SH-SY5Y (cell line): ENCODE results near the gene ZNF469.

Source experiments
- GATA2 ChIP-seq: IDR thresholded peaks from 2 replicates; pipeline ENCODE4 v1.6.1; 2011; ENCODE audit warnings: mild to moderate bottlenecking, low read depth, low read length
- GATA3 ChIP-seq: IDR thresholded peaks from 2 replicates; pipeline ENCODE4 v1.6.1; 2011; ENCODE audit warnings: low read depth, mild to moderate bottlenecking, low read length, moderate library complexity

The ZNF469 gene

GRCh38 chr16:88408561-88409142 is 25.9 kb downstream of the ZNF469 start:
- TF ChIP-seq GATA2 (no peak), GATA3 (no peak)

DNA sequence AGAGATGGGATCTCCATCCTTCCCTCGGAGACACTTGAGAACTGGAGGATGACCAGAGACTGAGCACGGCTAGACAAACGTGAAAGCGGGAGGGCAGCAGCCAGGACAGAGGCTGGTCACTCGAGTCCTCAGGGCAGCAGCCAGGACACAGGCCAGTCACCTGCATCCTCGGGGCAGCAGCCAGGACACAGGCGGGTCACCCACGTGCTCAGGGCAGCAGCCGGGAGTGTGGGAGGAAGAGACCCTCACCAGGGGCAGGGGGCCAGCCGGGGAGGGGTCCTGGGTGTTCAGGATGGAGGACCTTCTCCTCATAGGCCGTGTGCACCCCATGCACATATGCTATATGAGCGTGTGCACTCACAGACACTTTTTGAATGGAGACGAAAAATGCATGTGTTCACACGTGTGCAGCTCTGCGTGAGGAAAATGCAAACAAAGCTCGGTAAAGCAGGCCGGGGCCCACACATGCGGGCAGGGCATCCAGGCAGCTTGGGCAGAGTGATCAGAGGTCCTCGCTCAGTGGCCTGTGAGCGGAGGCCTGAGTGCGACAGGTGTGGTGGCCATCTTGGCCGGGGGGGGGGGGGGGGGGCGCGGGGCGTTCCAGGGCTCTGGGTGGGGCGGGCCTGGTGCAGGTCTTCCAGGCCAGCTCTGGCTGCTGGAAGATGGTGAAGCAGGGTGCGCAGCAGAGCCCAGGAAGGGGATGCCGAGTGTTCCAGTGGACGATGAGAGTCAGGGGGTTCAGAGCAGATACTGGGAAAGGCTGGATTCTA is 26.7 kb downstream of the ZNF469 start:
- TF ChIP-seq GATA2 (no peak), GATA3 (no peak)

- TF ChIP-seq GATA3 (no peak), GATA2 (no peak)
These were observed 29.3 kb downstream of the ZNF469 start for GRCh38 chr16:88411951-88412576.

- no peak for TF ChIP-seq GATA2
- no peak for TF ChIP-seq GATA3
These were observed 30.0 kb downstream of the ZNF469 start for GRCh38 chr16:88412766-88413165.

GRCh38 chr16:88413231-88413630 is 30.5 kb downstream of the ZNF469 start:
- TF ChIP-seq GATA3, result no peak
- TF ChIP-seq GATA2, result no peak

DNA sequence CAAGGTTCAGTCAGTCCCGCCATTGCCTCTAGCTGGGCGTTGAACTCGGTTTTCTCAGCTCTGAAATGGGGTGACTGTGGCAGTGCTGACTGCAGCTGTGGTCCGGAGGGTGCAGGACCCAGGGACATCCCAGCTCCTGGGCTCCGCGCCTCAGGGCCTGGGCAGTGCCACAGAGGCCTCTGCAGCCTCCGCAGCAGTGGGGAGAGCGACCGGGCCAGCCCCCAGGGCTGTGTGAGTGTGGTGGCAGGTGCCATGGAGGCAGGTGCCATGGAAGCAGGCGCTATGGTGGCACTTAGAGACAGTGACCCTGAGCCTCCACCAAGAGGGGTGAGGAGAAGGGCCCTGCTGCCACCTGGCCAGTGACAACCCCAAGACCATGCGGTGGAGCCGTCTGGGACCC is 30.9 kb downstream of the ZNF469 start:
- TF ChIP-seq GATA2 (no peak), GATA3 (no peak)

- TF ChIP-seq GATA2, result no peak
- TF ChIP-seq GATA3, result no peak
These were observed 32.0 kb downstream of the ZNF469 start for GRCh38 chr16:88414521-88415380.

DNA sequence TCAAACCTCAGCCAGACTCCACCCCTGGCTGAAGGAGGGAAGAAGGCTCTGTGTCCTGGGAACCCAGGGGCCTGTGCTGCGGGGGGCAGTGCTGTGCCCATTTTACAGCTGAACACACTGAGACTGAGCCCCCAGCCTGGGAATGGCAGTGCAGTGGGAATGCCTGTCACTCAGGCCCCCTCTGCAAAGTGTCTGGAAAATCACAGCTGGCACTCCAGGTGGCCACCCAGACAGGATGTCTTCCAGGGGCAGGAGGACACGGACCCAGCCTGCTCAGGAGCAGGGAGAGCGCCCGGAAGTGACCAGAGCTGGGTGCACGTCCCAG is 32.6 kb downstream of the ZNF469 start:
- TF ChIP-seq GATA2 (no peak), GATA3 (no peak)

GRCh38 chr16:88415713-88416323 is 33.1 kb downstream of the ZNF469 start:
- TF ChIP-seq GATA2, result no peak
- no peak for TF ChIP-seq GATA3

DNA sequence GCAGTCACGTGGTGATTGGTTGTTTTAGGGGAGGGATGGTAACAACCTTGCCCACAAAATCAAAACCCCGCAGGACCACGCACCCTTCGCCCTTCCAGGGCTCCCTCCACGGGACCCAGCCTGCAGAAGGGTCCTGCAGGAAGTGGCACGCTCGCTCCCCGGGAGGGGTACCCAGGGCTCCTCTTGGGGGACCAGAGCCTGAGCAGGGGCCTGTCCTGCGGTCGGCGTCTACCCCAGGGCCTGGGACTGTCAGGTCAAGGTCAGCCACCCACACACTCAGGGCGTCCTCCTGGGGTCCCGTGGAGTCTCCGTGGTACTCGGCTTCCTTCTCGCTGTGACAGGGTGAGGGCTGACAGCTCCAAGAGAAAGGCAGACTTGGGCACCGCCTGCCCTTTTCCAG is 33.9 kb downstream of the ZNF469 start:
- no peak for TF ChIP-seq GATA2
- no peak for TF ChIP-seq GATA3

GRCh38 chr16:88417684-88418476 is 35.1 kb downstream of the ZNF469 start:
- TF ChIP-seq GATA2, result no peak
- TF ChIP-seq GATA3, result no peak

DNA sequence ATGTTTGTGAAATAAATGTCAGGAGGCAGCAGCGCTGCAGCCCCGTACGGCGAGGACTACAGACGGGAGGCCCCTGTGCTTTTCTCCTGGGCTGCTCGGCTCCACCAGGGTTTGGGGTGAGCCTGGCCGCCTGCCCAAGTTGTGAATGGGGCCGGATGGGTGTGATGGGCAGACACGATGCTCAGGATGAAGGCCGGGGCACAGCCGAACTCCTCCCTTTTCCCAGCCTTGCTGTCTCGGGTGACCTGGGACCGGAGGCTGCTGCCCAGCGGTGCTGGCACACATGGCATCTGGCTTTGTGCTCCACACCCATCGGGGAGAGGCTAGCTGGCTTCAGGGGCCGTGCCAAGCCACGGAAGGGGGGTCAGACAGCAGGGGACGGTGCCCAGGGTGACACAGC is 36.1 kb downstream of the ZNF469 start:
- TF ChIP-seq GATA3, result no peak
- TF ChIP-seq GATA2, result no peak

- TF ChIP-seq GATA2, result no peak
- TF ChIP-seq GATA3, result no peak
These were observed 37.0 kb downstream of the ZNF469 start for GRCh38 chr16:88419790-88420189.
